Measurements from ENCODE around the gene CPPED1. TPM values are rescaled to one million over a fixed set of nuclear protein-coding genes. Genes with fewer than 3 reads are reported as not detected.

Gene CPPED1
- total RNA-seq, 1 donor from 2014 or later = 9.7 TPM

GRCh38 chr16:12617401-12617819, 186.3 kb downstream of the CPPED1 start:
- Histone ChIP-seq H3K27me3 (no peaks in the 10 kb centered on the region), H4K20me1 (ENCODE audit: low read depth) (no peaks in the 10 kb centered on the region), H3K9ac (no peak overlapping the region), H3F3A (ENCODE audit: low read depth) (no peaks in the 10 kb centered on the region), H3K9me3 (ENCODE audit: low read depth) (no peaks in the 10 kb centered on the region), H3K79me2 (ENCODE audit: low read depth) (no peaks in the 10 kb centered on the region), H2AFZ (replicated peaks) (no peak overlapping the region), H3K27ac (no peak overlapping the region), H3K36me3 (no peaks in the 10 kb centered on the region), H3K4me2 (no peak overlapping the region), H3K4me1 (no peaks in the 10 kb centered on the region), H3K4me3 (no peak overlapping the region)
- H3K4me3 Mint-ChIP-seq = no peak overlapping the region
- no peaks in the 10 kb centered on the region for H3K36me3 Mint-ChIP-seq
- no peaks in the 10 kb centered on the region for H3K9me3 Mint-ChIP-seq
- H3K27me3 Mint-ChIP-seq (ENCODE audit: insufficient read depth, low read depth) = peaks cover 3% of the 10 kb centered on the region
- H3K27ac Mint-ChIP-seq = no peak overlapping the region
- peaks cover 2% of the 10 kb centered on the region for H3K4me1 Mint-ChIP-seq
- DNase-seq (ENCODE audit: low spot score) = no peak
- TF ChIP-seq EZH2phosphoT487 (IDR thresholded peaks at IDR 0.05) = no peak
- no peak for TF ChIP-seq EZH2 (IDR thresholded peaks at IDR 0.05)
- TF ChIP-seq CTCF (IDR thresholded peaks at IDR 0.05) = no peak

- Mint-ChIP-seq H3K4me1 (peaks cover 2% of the 10 kb centered on the region), H3K27me3 (ENCODE audit: insufficient read depth, low read depth) (peaks cover 4% of the 10 kb centered on the region), H3K36me3 (no peaks in the 10 kb centered on the region), H3K9me3 (no peaks in the 10 kb centered on the region), H3K27ac (no peak overlapping the region), H3K4me3 (no peak overlapping the region)
- no peaks in the 10 kb centered on the region for H3F3A ChIP-seq (ENCODE audit: low read depth)
- H3K9ac ChIP-seq = no peak overlapping the region
- H3K27me3 ChIP-seq = no peaks in the 10 kb centered on the region
- no peak overlapping the region for H3K4me3 ChIP-seq
- no peak overlapping the region for H3K27ac ChIP-seq
- no peaks in the 10 kb centered on the region for H3K4me1 ChIP-seq
- no peak overlapping the region for H2AFZ ChIP-seq (replicated peaks)
- H3K9me3 ChIP-seq (ENCODE audit: low read depth) = no peaks in the 10 kb centered on the region
- no peak overlapping the region for H3K4me2 ChIP-seq
- H3K79me2 ChIP-seq (ENCODE audit: low read depth) = no peaks in the 10 kb centered on the region
- H4K20me1 ChIP-seq (ENCODE audit: low read depth) = no peaks in the 10 kb centered on the region
- no peaks in the 10 kb centered on the region for H3K36me3 ChIP-seq
- TF ChIP-seq CTCF (IDR thresholded peaks at IDR 0.05) = no peak
- TF ChIP-seq EZH2phosphoT487 (IDR thresholded peaks at IDR 0.05) = no peak
- no peak for TF ChIP-seq EZH2 (IDR thresholded peaks at IDR 0.05)
- no peak for DNase-seq (ENCODE audit: low spot score)
Observed at GRCh38 chr16:12614662-12615278, 188.9 kb downstream of the CPPED1 start.

GRCh38 chr16:12613992-12614661, 189.6 kb downstream of the CPPED1 start:
- DNase-seq (ENCODE audit: low spot score) = no peak
- Histone ChIP-seq H3K27ac (no peak overlapping the region), H3K27me3 (no peaks in the 10 kb centered on the region), H3K4me3 (no peak overlapping the region), H3K9ac (no peak overlapping the region), H3K9me3 (ENCODE audit: low read depth) (no peaks in the 10 kb centered on the region), H3K36me3 (no peaks in the 10 kb centered on the region), H3F3A (ENCODE audit: low read depth) (no peaks in the 10 kb centered on the region), H3K79me2 (ENCODE audit: low read depth) (no peaks in the 10 kb centered on the region), H3K4me2 (no peak overlapping the region), H3K4me1 (no peaks in the 10 kb centered on the region), H4K20me1 (ENCODE audit: low read depth) (no peaks in the 10 kb centered on the region), H2AFZ (replicated peaks) (no peak overlapping the region)
- Mint-ChIP-seq H3K27me3 (ENCODE audit: insufficient read depth, low read depth) (peaks cover 4% of the 10 kb centered on the region), H3K27ac (no peak overlapping the region), H3K4me1 (peaks cover 2% of the 10 kb centered on the region), H3K36me3 (no peaks in the 10 kb centered on the region), H3K9me3 (peaks cover under 1% of the 10 kb centered on the region), H3K4me3 (no peak overlapping the region)
- TF ChIP-seq EZH2 (IDR thresholded peaks at IDR 0.05) = no peak
- no peak for TF ChIP-seq EZH2phosphoT487 (IDR thresholded peaks at IDR 0.05)
- no peak for TF ChIP-seq CTCF (IDR thresholded peaks at IDR 0.05)
